CD4-positive, alpha-beta memory T cell (primary cell): ENCODE data around the gene ITPRIPL2. TPM values are rescaled to one million over a fixed set of nuclear protein-coding genes. Genes with fewer than 3 reads are reported as not detected.

ENCODE experiments used
- CTCF ChIA-PET: fragments of 350-600 bp; sonication (Branson Sonifier 250); formaldehyde crosslinking; loops from one replicate; lab custom pipeline; 2021; ENCODE audit warnings: inconsistent platforms; ENCODE audit not compliant: partially characterized antibody; lab: Charles Lee
- POLR2A ChIA-PET: fragments of 350-600 bp; sonication (Branson Sonifier 250); formaldehyde crosslinking; loops from one replicate; lab custom pipeline; 2021; ENCODE audit not compliant: partially characterized antibody; lab: Charles Lee
- DNase-seq, 5 donors: peaks; one replicate each; pipeline versions ENCODE4 v3.0.0 to v3.0.0-alpha.2; 2020 to 2022; ENCODE audit warnings: mixed read lengths in 1 of 5
- H3K27ac ChIP-seq: one replicate; pipeline ENCODE4 v1.7.0; 2013; ENCODE audit warnings: low read depth, low read length
- H3K27me3 ChIP-seq: 2 replicates; pipeline ENCODE4 v1.7.0; 2013; ENCODE audit warnings: mild to moderate bottlenecking, low read length, moderate library complexity; ENCODE audit not compliant: insufficient read depth
- H3K36me3 ChIP-seq: 2 replicates; pipeline ENCODE4 v1.7.0; 2013; ENCODE audit warnings: mild to moderate bottlenecking, low read length, moderate library complexity; ENCODE audit not compliant: insufficient read depth
- H3K4me1 ChIP-seq: 2 replicates; pipeline ENCODE4 v1.7.0; 2013; ENCODE audit warnings: mild to moderate bottlenecking, low read length, moderate library complexity; ENCODE audit not compliant: insufficient read depth
- H3K4me3 ChIP-seq, 2 donors: one replicate each; pipeline ENCODE4 v1.7.0; 2013; ENCODE audit warnings: low read length in 2 of 2, mild to moderate bottlenecking in 1 of 2
- H3K9me3 ChIP-seq, 2 donors: one replicate each; pipeline ENCODE4 v1.7.0; 2013; ENCODE audit warnings: low read length in 2 of 2, control low read depth in 1 of 2; ENCODE audit not compliant: control insufficient read depth in 1 of 2
- H3K27ac Mint-ChIP-seq, 7 donors: one replicate each; pipeline ENCODE4 v1.8.0; 2020 to 2021; ENCODE audit warnings: mixed read lengths in 7 of 7, mild to moderate bottlenecking in 6 of 7, inconsistent platforms in 3 of 7, moderate library complexity in 3 of 7
- H3K27me3 Mint-ChIP-seq, 2 donors: one replicate each; pipeline ENCODE4 v1.8.0; 2020 to 2021; ENCODE audit warnings: mixed read lengths in 2 of 2
- H3K36me3 Mint-ChIP-seq, 2 donors: one replicate each; pipeline ENCODE4 v1.8.0; 2020 to 2021; ENCODE audit warnings: mixed read lengths in 2 of 2, inconsistent platforms in 1 of 2, mild to moderate bottlenecking in 1 of 2
- H3K4me1 Mint-ChIP-seq, 4 donors: one replicate each; pipeline ENCODE4 v1.8.0; 2020 to 2021; ENCODE audit warnings: mixed read lengths in 4 of 4, mild to moderate bottlenecking in 1 of 4
- H3K4me3 Mint-ChIP-seq, 8 donors: one replicate each; pipeline ENCODE4 v1.8.0; 2020 to 2021; ENCODE audit warnings: mixed read lengths in 8 of 8, mild to moderate bottlenecking in 7 of 8, moderate library complexity in 6 of 8, inconsistent platforms in 3 of 8
- H3K9me3 Mint-ChIP-seq, 8 donors: one replicate each; pipeline ENCODE4 v1.8.0; 2020 to 2021; ENCODE audit warnings: mixed read lengths in 8 of 8, mild to moderate bottlenecking in 5 of 8, inconsistent platforms in 3 of 8, moderate library complexity in 1 of 8
- intact Hi-C: fragments of 100-400 bp; cut with micrococcal nuclease; formaldehyde crosslinking; loops from one replicate; pipeline ENCODE4 v1.15.1; 2023
- polyA plus RNA-seq, 2 donors: library from polyadenylated mRNA; unstranded; fragments of 300-500 nt; fragmentation: Illumina TruSeq; gene quantifications; one replicate each; pipeline ENCODE4 v1.2.3, GENCODE V29; 2021
- total RNA-seq, 2 experiments: library from RNA; stranded (reverse); gene quantifications; one replicate each; pipeline ENCODE4 v1.2.3, GENCODE V29; 2021

The ITPRIPL2 gene
- total and polyA plus RNA-seq, 4 experiments from 2014 or later = 0.34 to 2.2 (median 0.95) TPM

- H3K9me3 Mint-ChIP-seq = peaks cover 0 to 7% (median 4%) of the 10 kb centered on the region in 8 donors
- intact Hi-C loops = no loop called here
- H3K4me1 Mint-ChIP-seq = peaks cover 0 to 5% (median 3%) of the 10 kb centered on the region in 4 donors
- CTCF ChIA-PET = interaction anchor here (1.4 to 2.0 kb wide), 3 partner anchors 8 to 409 kb away, joined by 3 to 12 read pairs (median 6); no protein-coding TSS in a partner anchor
- Histone ChIP-seq H3K36me3 (no peaks in the 10 kb centered on the region), H3K4me3 (no peak overlapping the region), H3K9me3 (no peaks in the 10 kb centered on the region), H3K27me3 (no peaks in the 10 kb centered on the region), H3K4me1 (no peaks in the 10 kb centered on the region), H3K27ac (no peak overlapping the region)
- peaks cover 0 to 3% of the 10 kb centered on the region in 2 donors for H3K36me3 Mint-ChIP-seq
- H3K4me3 Mint-ChIP-seq = peak overlapping the region in 1 of 8 donors; percentile 17
- no peak overlapping the region for H3K27ac Mint-ChIP-seq
- H3K27me3 Mint-ChIP-seq = peaks cover 4 to 8% of the 10 kb centered on the region in 2 donors
- POLR2A ChIA-PET = no interaction called here
- no peak for DNase-seq
These were observed 19.9 kb upstream of the ITPRIPL2 start for GRCh38 chr16:19093631-19094541.

- H3K9me3 ChIP-seq = no peaks in the 10 kb centered on the region
- Mint-ChIP-seq H3K36me3 (peaks cover 0 to 3% of the 10 kb centered on the region in 2 donors), H3K27ac (peak overlapping the region in 1 of 7 donors; percentile 8), H3K4me1 (peaks cover 0 to 5% (median 3%) of the 10 kb centered on the region in 4 donors), H3K4me3 (no peak overlapping the region), H3K9me3 (peaks cover 0 to 7% (median 4%) of the 10 kb centered on the region in 8 donors), H3K27me3 (peaks cover 2 to 8% of the 10 kb centered on the region in 2 donors)
- H3K4me3 ChIP-seq = no peak overlapping the region
- H3K27ac ChIP-seq = no peak overlapping the region
- intact Hi-C loops = no loop called here
- no peaks in the 10 kb centered on the region for H3K36me3 ChIP-seq
- DNase-seq = no peak
- CTCF ChIA-PET = interaction anchor here (0.8 to 2.0 kb wide), 4 partner anchors 9 to 408 kb away, joined by 3 to 12 read pairs (median 4); no protein-coding TSS in a partner anchor
- POLR2A ChIA-PET = no interaction called here
- H3K4me1 ChIP-seq = no peaks in the 10 kb centered on the region
- no peaks in the 10 kb centered on the region for H3K27me3 ChIP-seq
These were observed 19.0 kb upstream of the ITPRIPL2 start for GRCh38 chr16:19094542-19095365.

- ChIA-PET POLR2A (no interaction called here), CTCF (interaction anchor here (0.8 to 2.0 kb wide), 3 partner anchors 10 to 407 kb away, joined by 3 to 12 read pairs (median 6); no protein-coding TSS in a partner anchor)
- H3K27ac Mint-ChIP-seq = no peak overlapping the region
- no peak overlapping the region for H3K4me3 Mint-ChIP-seq
- no peaks in the 10 kb centered on the region for H3K9me3 ChIP-seq
- intact Hi-C loops = no loop called here
- H3K27ac ChIP-seq = no peak overlapping the region
- peaks cover 2 to 8% of the 10 kb centered on the region in 2 donors for H3K27me3 Mint-ChIP-seq
- H3K36me3 ChIP-seq = no peaks in the 10 kb centered on the region
- H3K36me3 Mint-ChIP-seq = peaks cover 0 to 3% of the 10 kb centered on the region in 2 donors
- H3K9me3 Mint-ChIP-seq = peaks cover 0 to 9% (median 5%) of the 10 kb centered on the region in 8 donors
- H3K4me3 ChIP-seq = no peak overlapping the region
- peaks cover 0 to 5% (median 3%) of the 10 kb centered on the region in 4 donors for H3K4me1 Mint-ChIP-seq
- H3K4me1 ChIP-seq = no peaks in the 10 kb centered on the region
- H3K27me3 ChIP-seq = no peaks in the 10 kb centered on the region
- no peak for DNase-seq
These were observed 18.1 kb upstream of the ITPRIPL2 start for GRCh38 chr16:19095654-19096053.

- H3K9me3 ChIP-seq = no peaks in the 10 kb centered on the region
- Mint-ChIP-seq H3K4me1 (peaks cover 0 to 5% (median 3%) of the 10 kb centered on the region in 4 donors), H3K27me3 (peaks cover 2 to 7% of the 10 kb centered on the region in 2 donors), H3K27ac (no peak overlapping the region), H3K9me3 (peaks cover 0 to 7% (median 4%) of the 10 kb centered on the region in 8 donors), H3K36me3 (peaks cover 0 to 3% of the 10 kb centered on the region in 2 donors), H3K4me3 (no peak overlapping the region)
- H3K27me3 ChIP-seq = no peaks in the 10 kb centered on the region
- no peaks in the 10 kb centered on the region for H3K4me1 ChIP-seq
- H3K27ac ChIP-seq = no peak overlapping the region
- H3K36me3 ChIP-seq = no peaks in the 10 kb centered on the region
- POLR2A ChIA-PET = no interaction called here
- H3K4me3 ChIP-seq = no peak overlapping the region
- intact Hi-C loops = no loop called here
- DNase-seq = no peak
- CTCF ChIA-PET = no interaction called here
These were observed 15.6 kb upstream of the ITPRIPL2 start for GRCh38 chr16:19098173-19098572.

GRCh38 chr16:19102187-19102872 is 11.4 kb upstream of the ITPRIPL2 start:
- CTCF ChIA-PET = no interaction called here

GRCh38 chr16:19104607-19105006 is 9.2 kb upstream of the ITPRIPL2 start:
- H3K9me3 Mint-ChIP-seq = peaks cover 0 to 2% (median 0%) of the 10 kb centered on the region in 8 donors
- POLR2A ChIA-PET = no interaction called here
- CTCF ChIA-PET = no interaction called here

More at GRCh38 chr16:19102187-19102872, 11.4 kb upstream of the ITPRIPL2 start:
- peaks cover 0 to 3% of the 10 kb centered on the region in 2 donors for H3K36me3 Mint-ChIP-seq
- POLR2A ChIA-PET = no interaction called here
- no peak for DNase-seq
- no peaks in the 10 kb centered on the region for H3K4me1 Mint-ChIP-seq
- intact Hi-C loops = no loop called here
- Histone ChIP-seq H3K9me3 (no peaks in the 10 kb centered on the region), H3K27me3 (no peaks in the 10 kb centered on the region), H3K36me3 (no peaks in the 10 kb centered on the region), H3K4me3 (no peak overlapping the region), H3K27ac (no peak overlapping the region), H3K4me1 (no peaks in the 10 kb centered on the region)
- no peak overlapping the region for H3K4me3 Mint-ChIP-seq
- no peak overlapping the region for H3K27ac Mint-ChIP-seq
- H3K27me3 Mint-ChIP-seq = peaks cover 1 to 2% of the 10 kb centered on the region in 2 donors
- peaks cover 0 to 7% (median 4%) of the 10 kb centered on the region in 8 donors for H3K9me3 Mint-ChIP-seq

More at GRCh38 chr16:19104607-19105006, 9.2 kb upstream of the ITPRIPL2 start:
- Mint-ChIP-seq H3K4me1 (no peaks in the 10 kb centered on the region), H3K27me3 (peaks cover 1% of the 10 kb centered on the region in 2 donors), H3K27ac (no peak overlapping the region), H3K4me3 (no peak overlapping the region), H3K36me3 (no peaks in the 10 kb centered on the region)
- no peak for DNase-seq
- Histone ChIP-seq H3K27ac (no peak overlapping the region), H3K4me3 (no peak overlapping the region), H3K27me3 (no peaks in the 10 kb centered on the region), H3K36me3 (no peaks in the 10 kb centered on the region), H3K9me3 (no peaks in the 10 kb centered on the region), H3K4me1 (no peaks in the 10 kb centered on the region)
- intact Hi-C loops = no loop called here
